Measurements from ENCODE around the gene COMMD1. TPM values are rescaled to one million over a fixed set of nuclear protein-coding genes. Genes with fewer than 3 reads are reported as not detected.

Gene COMMD1
- polyA plus RNA-seq, 1 donor from 2014 or later = 69.1 TPM

DNA sequence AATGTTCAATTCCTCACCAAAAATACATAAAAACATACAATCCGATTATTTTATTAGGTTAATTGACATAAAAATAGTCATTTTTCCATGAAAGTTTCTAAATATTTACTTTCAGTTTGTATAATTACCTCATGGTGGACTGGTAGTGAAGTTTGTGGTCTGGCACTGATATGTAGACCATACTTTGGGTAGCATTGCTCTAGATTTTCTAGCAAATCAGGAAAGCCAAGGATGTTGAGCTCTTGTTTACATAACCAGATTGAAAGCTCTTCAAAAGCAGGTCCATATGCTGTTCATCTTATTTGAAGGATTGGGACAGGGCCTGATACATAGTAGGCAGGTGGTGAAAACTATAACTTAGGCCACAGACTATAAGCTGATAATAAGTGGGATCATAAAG is 61.8 kb downstream of the COMMD1 start:
- H3K9ac ChIP-seq (ENCODE audit: low read length) = no peak overlapping the region
- H3K36me3 ChIP-seq (ENCODE audit: insufficient read depth, low read length) = no peaks in the 10 kb centered on the region
- H3F3A ChIP-seq (ENCODE audit: insufficient read depth, low read length, poor library complexity, severe bottlenecking) = no peaks in the 10 kb centered on the region
- no peaks in the 10 kb centered on the region for H3K79me2 ChIP-seq (replicated peaks; ENCODE audit: insufficient read depth, low read length)
- no peaks in the 10 kb centered on the region for H3K9me3 ChIP-seq (ENCODE audit: low read length)
- H3K27ac ChIP-seq (ENCODE audit: low read length) = no peak overlapping the region
- H2AFZ ChIP-seq (ENCODE audit: low read depth, low read length) = no peak overlapping the region
- H3K4me2 ChIP-seq (ENCODE audit: low read length) = no peak overlapping the region
- no peak for TF ChIP-seq RAD21 (conservative IDR thresholded peaks at IDR 0.05)
- no peak overlapping the region for H3K4me3 ChIP-seq (ENCODE audit: low read length)
- H3K9me2 ChIP-seq (ENCODE audit: insufficient read depth, low read length) = no peaks in the 10 kb centered on the region
- no peaks in the 10 kb centered on the region for H3K27me3 ChIP-seq (ENCODE audit: insufficient read depth, low read depth, low read length)
- H4K20me1 ChIP-seq (ENCODE audit: insufficient read depth) = no peaks in the 10 kb centered on the region

DNA sequence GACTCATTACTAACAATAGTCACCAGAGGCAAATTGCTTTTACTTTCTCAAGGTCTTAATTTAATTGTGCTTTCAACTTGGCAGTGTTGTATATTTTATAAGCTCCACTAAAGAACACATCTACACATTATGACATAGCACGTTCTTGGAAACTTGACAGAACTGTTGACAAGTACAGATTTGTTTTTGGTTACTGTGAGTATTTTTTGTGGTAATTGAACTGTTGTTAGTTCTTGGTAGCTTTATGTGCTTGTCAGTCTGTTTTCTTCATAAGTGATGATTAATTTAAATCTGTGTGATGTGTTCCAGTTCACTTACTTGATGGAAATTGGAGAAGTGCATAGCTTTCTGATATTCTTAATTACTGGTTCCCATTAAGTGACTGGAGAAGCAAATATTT is 63.9 kb downstream of the COMMD1 start:
- no peak overlapping the region for H2AFZ ChIP-seq (ENCODE audit: low read depth, low read length)
- no peaks in the 10 kb centered on the region for H3F3A ChIP-seq (ENCODE audit: insufficient read depth, low read length, poor library complexity, severe bottlenecking)
- H3K79me2 ChIP-seq (replicated peaks; ENCODE audit: insufficient read depth, low read length) = no peaks in the 10 kb centered on the region
- no peaks in the 10 kb centered on the region for H3K9me2 ChIP-seq (ENCODE audit: insufficient read depth, low read length)
- no peaks in the 10 kb centered on the region for H3K27me3 ChIP-seq (ENCODE audit: insufficient read depth, low read depth, low read length)
- H3K36me3 ChIP-seq (ENCODE audit: insufficient read depth, low read length) = no peaks in the 10 kb centered on the region
- H3K9ac ChIP-seq (ENCODE audit: low read length) = no peak overlapping the region
- no peaks in the 10 kb centered on the region for H3K9me3 ChIP-seq (ENCODE audit: low read length)
- no peaks in the 10 kb centered on the region for H4K20me1 ChIP-seq (ENCODE audit: insufficient read depth)
- no peak overlapping the region for H3K4me2 ChIP-seq (ENCODE audit: low read length)
- no peak for TF ChIP-seq TAF1 (IDR thresholded peaks at IDR 0.05; ENCODE audit: low read depth)
- TF ChIP-seq, protein P1, sequence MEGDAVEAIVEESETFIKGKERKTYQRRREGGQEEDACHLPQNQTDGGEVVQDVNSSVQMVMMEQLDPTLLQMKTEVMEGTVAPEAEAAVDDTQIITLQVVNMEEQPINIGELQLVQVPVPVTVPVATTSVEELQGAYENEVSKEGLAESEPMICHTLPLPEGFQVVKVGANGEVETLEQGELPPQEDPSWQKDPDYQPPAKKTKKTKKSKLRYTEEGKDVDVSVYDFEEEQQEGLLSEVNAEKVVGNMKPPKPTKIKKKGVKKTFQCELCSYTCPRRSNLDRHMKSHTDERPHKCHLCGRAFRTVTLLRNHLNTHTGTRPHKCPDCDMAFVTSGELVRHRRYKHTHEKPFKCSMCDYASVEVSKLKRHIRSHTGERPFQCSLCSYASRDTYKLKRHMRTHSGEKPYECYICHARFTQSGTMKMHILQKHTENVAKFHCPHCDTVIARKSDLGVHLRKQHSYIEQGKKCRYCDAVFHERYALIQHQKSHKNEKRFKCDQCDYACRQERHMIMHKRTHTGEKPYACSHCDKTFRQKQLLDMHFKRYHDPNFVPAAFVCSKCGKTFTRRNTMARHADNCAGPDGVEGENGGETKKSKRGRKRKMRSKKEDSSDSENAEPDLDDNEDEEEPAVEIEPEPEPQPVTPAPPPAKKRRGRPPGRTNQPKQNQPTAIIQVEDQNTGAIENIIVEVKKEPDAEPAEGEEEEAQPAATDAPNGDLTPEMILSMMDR (IDR thresholded peaks at IDR 0.05; ENCODE audit: poor library complexity, severe bottlenecking) = no peak
- TF ChIP-seq MXI1 (conservative IDR thresholded peaks at IDR 0.05; ENCODE audit: poor library complexity, severe bottlenecking) = no peak
- no peak for TF ChIP-seq SMC3 (conservative IDR thresholded peaks at IDR 0.05; ENCODE audit: poor library complexity)
- TF ChIP-seq, protein P2, sequence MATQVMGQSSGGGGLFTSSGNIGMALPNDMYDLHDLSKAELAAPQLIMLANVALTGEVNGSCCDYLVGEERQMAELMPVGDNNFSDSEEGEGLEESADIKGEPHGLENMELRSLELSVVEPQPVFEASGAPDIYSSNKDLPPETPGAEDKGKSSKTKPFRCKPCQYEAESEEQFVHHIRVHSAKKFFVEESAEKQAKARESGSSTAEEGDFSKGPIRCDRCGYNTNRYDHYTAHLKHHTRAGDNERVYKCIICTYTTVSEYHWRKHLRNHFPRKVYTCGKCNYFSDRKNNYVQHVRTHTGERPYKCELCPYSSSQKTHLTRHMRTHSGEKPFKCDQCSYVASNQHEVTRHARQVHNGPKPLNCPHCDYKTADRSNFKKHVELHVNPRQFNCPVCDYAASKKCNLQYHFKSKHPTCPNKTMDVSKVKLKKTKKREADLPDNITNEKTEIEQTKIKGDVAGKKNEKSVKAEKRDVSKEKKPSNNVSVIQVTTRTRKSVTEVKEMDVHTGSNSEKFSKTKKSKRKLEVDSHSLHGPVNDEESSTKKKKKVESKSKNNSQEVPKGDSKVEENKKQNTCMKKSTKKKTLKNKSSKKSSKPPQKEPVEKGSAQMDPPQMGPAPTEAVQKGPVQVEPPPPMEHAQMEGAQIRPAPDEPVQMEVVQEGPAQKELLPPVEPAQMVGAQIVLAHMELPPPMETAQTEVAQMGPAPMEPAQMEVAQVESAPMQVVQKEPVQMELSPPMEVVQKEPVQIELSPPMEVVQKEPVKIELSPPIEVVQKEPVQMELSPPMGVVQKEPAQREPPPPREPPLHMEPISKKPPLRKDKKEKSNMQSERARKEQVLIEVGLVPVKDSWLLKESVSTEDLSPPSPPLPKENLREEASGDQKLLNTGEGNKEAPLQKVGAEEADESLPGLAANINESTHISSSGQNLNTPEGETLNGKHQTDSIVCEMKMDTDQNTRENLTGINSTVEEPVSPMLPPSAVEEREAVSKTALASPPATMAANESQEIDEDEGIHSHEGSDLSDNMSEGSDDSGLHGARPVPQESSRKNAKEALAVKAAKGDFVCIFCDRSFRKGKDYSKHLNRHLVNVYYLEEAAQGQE (IDR thresholded peaks at IDR 0.05; ENCODE audit: borderline replicate concordance) = no peak
- no peak for TF ChIP-seq POLR2AphosphoS5 (IDR thresholded peaks at IDR 0.05)
- no peak for TF ChIP-seq EZH2 (IDR thresholded peaks at IDR 0.05; ENCODE audit: borderline replicate concordance, insufficient read depth, low read length, poor library complexity, severe bottlenecking)
- no peak for TF ChIP-seq RAD21 (conservative IDR thresholded peaks at IDR 0.05)
- no peak for TF ChIP-seq EP300 (conservative IDR thresholded peaks at IDR 0.05; ENCODE audit: poor library complexity, severe bottlenecking)
- H3K4me3 ChIP-seq (ENCODE audit: low read length) = no peak overlapping the region
- no peak overlapping the region for H3K27ac ChIP-seq (ENCODE audit: low read length)
